Calu3 (cell line): ENCODE results near the gene NDUFS4. TPM values are rescaled to one million over a fixed set of nuclear protein-coding genes. Genes with fewer than 3 reads are reported as not detected.
A peak's percentile ranks its signal among the peaks of the same experiment; 100 is the strongest.

ENCODE experiments used
- BruUV-seq: library from RNA; stranded (reverse); fragments of 400-500 nt; replicated peaks from 2 replicates; lab custom pipeline; 2021; lab: Mats Ljungman, UMichigan
- CTCF ChIA-PET: fragments of 300-600 bp; sonication (Branson Sonifier 250); formaldehyde crosslinking; loops from one replicate; lab custom pipeline; 2022; ENCODE audit warnings: antibody characterized with exemption; lab: Charles Lee
- DNase-seq: peaks from one replicate; pipeline ENCODE4 v3.0.0; 2022
- H3K27ac Mint-ChIP-seq: one replicate; pipeline ENCODE4 v1.8.0; 2022; ENCODE audit warnings: mixed read lengths; ENCODE audit not compliant: unreplicated experiment
- H3K27me3 Mint-ChIP-seq: one replicate; pipeline ENCODE4 v1.8.0; 2022; ENCODE audit warnings: mixed read lengths; ENCODE audit not compliant: unreplicated experiment
- H3K36me3 Mint-ChIP-seq: one replicate; pipeline ENCODE4 v1.8.0; 2022; ENCODE audit warnings: mild to moderate bottlenecking, moderate library complexity, mixed read lengths; ENCODE audit not compliant: insufficient read depth, unreplicated experiment
- H3K4me1 Mint-ChIP-seq: one replicate; pipeline ENCODE4 v1.8.0; 2022; ENCODE audit warnings: mild to moderate bottlenecking, low read depth, mixed read lengths; ENCODE audit not compliant: unreplicated experiment
- H3K4me3 Mint-ChIP-seq: one replicate; pipeline ENCODE4 v1.8.0; 2022; ENCODE audit warnings: mild to moderate bottlenecking, low read depth, moderate library complexity, mixed read lengths; ENCODE audit not compliant: unreplicated experiment
- H3K9me3 Mint-ChIP-seq: one replicate; pipeline ENCODE4 v1.8.0; 2022; ENCODE audit warnings: low read depth, mixed read lengths; ENCODE audit not compliant: unreplicated experiment
- CTCF ChIP-seq: fragments of 200-600 bp; IDR thresholded peaks from one replicate; pipeline ENCODE4 v1.8.0; 2022; ENCODE audit warnings: antibody characterized with exemption; ENCODE audit not compliant: unreplicated experiment
- intact Hi-C: fragments of 100-400 bp; cut with micrococcal nuclease; formaldehyde crosslinking; loops from one replicate; pipeline ENCODE4 v1.10.0; 2022; ENCODE audit not compliant: unreplicated experiment
- total RNA-seq: library from RNA; stranded (reverse); gene quantifications from 2 replicates; pipeline ENCODE4 v1.2.3, GENCODE V29; 2022

NDUFS4 gene
- total RNA-seq, 1 experiment from 2014 or later, result 71.0 TPM

- CTCF ChIA-PET, result interaction anchor here (0.6 kb wide), 1 partner anchor 932 kb away, joined by 6 read pairs; no protein-coding TSS in a partner anchor
- intact Hi-C loops, result no loop called here
- no peak overlapping the region for H3K4me3 Mint-ChIP-seq
- H3K4me1 Mint-ChIP-seq, result peaks cover 7% of the 10 kb centered on the region
- TF ChIP-seq CTCF, result no peak
- H3K36me3 Mint-ChIP-seq, result no peaks in the 10 kb centered on the region
- BruUV-seq, result no TSS peak
- no peak overlapping the region for H3K27ac Mint-ChIP-seq
- no peaks in the 10 kb centered on the region for H3K27me3 Mint-ChIP-seq
- H3K9me3 Mint-ChIP-seq, result no peaks in the 10 kb centered on the region
- no peak for DNase-seq
These were observed 30.3 kb downstream of the NDUFS4 start for GRCh38 chr5:53590759-53591158.

- H3K36me3 Mint-ChIP-seq, result no peaks in the 10 kb centered on the region
- no peaks in the 10 kb centered on the region for H3K27me3 Mint-ChIP-seq
- intact Hi-C loops, result no loop called here
- peaks cover 9% of the 10 kb centered on the region for H3K4me1 Mint-ChIP-seq
- no peaks in the 10 kb centered on the region for H3K9me3 Mint-ChIP-seq
- BruUV-seq, result no TSS peak
- H3K4me3 Mint-ChIP-seq, result no peak overlapping the region
- H3K27ac Mint-ChIP-seq, result no peak overlapping the region
- DNase-seq, result no peak
- CTCF ChIA-PET, result no interaction called here
- TF ChIP-seq CTCF, result no peak
These were observed 34.0 kb downstream of the NDUFS4 start for GRCh38 chr5:53594419-53594818.

GRCh38 chr5:53597894-53598293 lies 37.5 kb downstream of the NDUFS4 start:
- intact Hi-C loops, result no loop called here
- TF ChIP-seq CTCF, result no peak
- Mint-ChIP-seq H3K27ac (no peak overlapping the region), H3K4me1 (peaks cover 9% of the 10 kb centered on the region), H3K9me3 (no peaks in the 10 kb centered on the region), H3K36me3 (no peaks in the 10 kb centered on the region), H3K4me3 (no peak overlapping the region), H3K27me3 (no peaks in the 10 kb centered on the region)
- CTCF ChIA-PET, result interaction anchor here (0.8 kb wide), 1 partner anchor 337 kb away, joined by 5 read pairs; no protein-coding TSS in a partner anchor
- BruUV-seq, result no TSS peak
- no peak for DNase-seq

GRCh38 chr5:53601570-53601969 lies 41.1 kb downstream of the NDUFS4 start:
- H3K36me3 Mint-ChIP-seq, result peaks cover 8% of the 10 kb centered on the region
- CTCF ChIA-PET, result no interaction called here
- H3K27ac Mint-ChIP-seq, result peak overlapping the region; percentile 70
- BruUV-seq, result no TSS peak
- H3K9me3 Mint-ChIP-seq, result no peaks in the 10 kb centered on the region
- intact Hi-C loops, result no loop called here
- no peaks in the 10 kb centered on the region for H3K27me3 Mint-ChIP-seq
- H3K4me3 Mint-ChIP-seq, result peak overlapping the region; percentile 37
- H3K4me1 Mint-ChIP-seq, result no peaks in the 10 kb centered on the region
- peak; percentile 21 for DNase-seq
- TF ChIP-seq CTCF, result no peak
